CD14-positive monocyte (primary cell): Measurements from ENCODE around the gene ZMYND10. TPM values are rescaled to one million over a fixed set of nuclear protein-coding genes. Genes with fewer than 3 reads are reported as not detected.

Experiments
- DNase-seq, 3 donors: peaks; one replicate each; pipeline ENCODE4 v3.0.0-alpha.2; 2011 to 2022
- H2AFZ ChIP-seq: 2 replicates; pipeline ENCODE4 v1.6.0; 2012; ENCODE audit warnings: mild to moderate bottlenecking, low read depth, low read length, inconsistent platforms; ENCODE audit not compliant: insufficient read depth, poor library complexity, severe bottlenecking
- H3K27ac ChIP-seq, 2 donors: 1 replicate in 1 of 2; 2 replicates in 1 of 2; pipeline ENCODE4 v1.5.1; 2012 to 2013; ENCODE audit warnings: low read length in 2 of 2, control low read depth in 1 of 2, inconsistent platforms in 1 of 2, low read depth in 1 of 2, mild to moderate bottlenecking in 1 of 2
- H3K27me3 ChIP-seq, 2 donors: one replicate each; pipeline versions ENCODE4 v1.6.0 to v1.6.1; 2011 to 2013; ENCODE audit warnings: low read length in 2 of 2; ENCODE audit not compliant: control insufficient read depth in 2 of 2, insufficient read depth in 2 of 2
- H3K36me3 ChIP-seq, 2 donors: replicated peaks in 1 of 2; 1 replicate in 1 of 2; 2 replicates in 1 of 2; pipeline versions ENCODE4 v1.5.1 to v1.6.1; 2012 to 2013; ENCODE audit warnings: low read length in 2 of 2, control low read depth in 1 of 2, inconsistent platforms in 1 of 2, mild to moderate bottlenecking in 1 of 2; ENCODE audit not compliant: insufficient read depth in 2 of 2, control insufficient read depth in 1 of 2
- H3K4me1 ChIP-seq, 2 donors: 1 replicate in 1 of 2; 2 replicates in 1 of 2; pipeline versions ENCODE4 v1.5.1 to v1.6.1; 2012 to 2013; ENCODE audit warnings: low read length in 2 of 2, control low read depth in 1 of 2, inconsistent platforms in 1 of 2, mild to moderate bottlenecking in 1 of 2, moderate library complexity in 1 of 2; ENCODE audit not compliant: insufficient read depth in 2 of 2, control insufficient read depth in 1 of 2
- H3K4me2 ChIP-seq: replicated peaks from 2 replicates; pipeline ENCODE3; 2012; ENCODE audit warnings: low read length, moderate library complexity, mild to moderate bottlenecking; ENCODE audit not compliant: poor library complexity, severe bottlenecking; ENCODE audit errors: extremely low read depth
- H3K4me3 ChIP-seq, 3 experiments: fragments of 200-600 bp in 1 of 3; sonication (generic) in 1 of 3; replicated peaks in 1 of 3; 1 replicate in 2 of 3; 2 replicates in 1 of 3; pipeline ENCODE4 v1.5.1; 2011 to 2013; ENCODE audit warnings: low read length in 3 of 3, mild to moderate bottlenecking in 3 of 3, control low read depth in 2 of 3, low read depth in 2 of 3, inconsistent platforms in 1 of 3, moderate library complexity in 1 of 3
- H3K79me2 ChIP-seq: 2 replicates; pipeline ENCODE4 v1.6.0; 2012; ENCODE audit warnings: mild to moderate bottlenecking, control low read depth, inconsistent platforms, low read length, moderate library complexity; ENCODE audit not compliant: insufficient read depth
- H3K9ac ChIP-seq: 2 replicates; pipeline ENCODE4 v1.6.0; 2017; ENCODE audit warnings: low read length, mild to moderate bottlenecking; ENCODE audit not compliant: insufficient read depth, poor library complexity, severe bottlenecking
- H3K9me3 ChIP-seq, 2 donors: replicated peaks in 1 of 2; 1 replicate in 1 of 2; 2 replicates in 1 of 2; pipeline versions ENCODE4 v1.5.1 to v1.6.1; 2012 to 2013; ENCODE audit warnings: low read length in 2 of 2, control low read depth in 1 of 2; ENCODE audit not compliant: control insufficient read depth in 1 of 2, insufficient read depth in 1 of 2
- H4K20me1 ChIP-seq: 2 replicates; pipeline ENCODE4 v1.6.0; 2012; ENCODE audit warnings: mild to moderate bottlenecking, low read length, control low read depth, moderate library complexity; ENCODE audit not compliant: insufficient read depth
- H3K27ac Mint-ChIP-seq, 7 donors: one replicate each; pipeline ENCODE4 v1.8.0; 2020; ENCODE audit warnings: mild to moderate bottlenecking in 7 of 7, mixed read lengths in 7 of 7, moderate library complexity in 6 of 7, inconsistent platforms in 2 of 7
- H3K27me3 Mint-ChIP-seq, 3 donors: one replicate each; pipeline ENCODE4 v1.8.0; 2021 to 2022; ENCODE audit warnings: low read depth in 3 of 3, mild to moderate bottlenecking in 3 of 3, mixed read lengths in 3 of 3, moderate library complexity in 3 of 3, inconsistent platforms in 1 of 3
- H3K36me3 Mint-ChIP-seq, 2 donors: one replicate each; pipeline ENCODE4 v1.8.0; 2020; ENCODE audit warnings: mixed read lengths in 2 of 2, inconsistent platforms in 1 of 2, mild to moderate bottlenecking in 1 of 2
- H3K4me1 Mint-ChIP-seq: one replicate; pipeline ENCODE4 v1.8.0; 2020; ENCODE audit warnings: mild to moderate bottlenecking, mixed read lengths
- H3K4me3 Mint-ChIP-seq, 2 donors: one replicate each; pipeline ENCODE4 v1.8.0; 2020; ENCODE audit warnings: mild to moderate bottlenecking in 2 of 2, mixed read lengths in 2 of 2, moderate library complexity in 1 of 2
- H3K9me3 Mint-ChIP-seq, 7 donors: one replicate each; pipeline ENCODE4 v1.8.0; 2020 to 2022; ENCODE audit warnings: mixed read lengths in 7 of 7, mild to moderate bottlenecking in 6 of 7, moderate library complexity in 6 of 7, inconsistent platforms in 2 of 7
- CTCF ChIP-seq: fragments of 200-600 bp; IDR thresholded peaks from one replicate; pipeline ENCODE4 v1.8.0; 2022; ENCODE audit warnings: antibody characterized with exemption, mild to moderate bottlenecking
- WGBS: methylation state at CpG from one replicate; pipeline ENCODE4 v1.1.5; 2013; ENCODE audit warnings: missing lambda C conversion rate; ENCODE audit not compliant: insufficient coverage; 5-methylcytosine and 5-hydroxymethylcytosine counted together
- intact Hi-C, 2 donors: fragments of 100-400 bp; cut with micrococcal nuclease; formaldehyde crosslinking; loops; one replicate each; pipeline versions ENCODE4 v1.15.0 to v1.15.1; 2023
- polyA plus RNA-seq, 3 donors: library from polyadenylated mRNA; depleted of rRNA in 1 of 3; unstranded in 2 of 3; stranded (reverse) in 1 of 3; fragments of 300-500 nt in 2 of 3; fragments of >200 nt in 1 of 3; fragmentation: Illumina TruSeq in 2 of 3; gene quantifications; 1 replicate in 2 of 3; 2 replicates in 1 of 3; pipeline ENCODE4 v1.2.3, GENCODE V29; 2012 to 2021

Gene ZMYND10
- polyA plus RNA-seq, 3 donors: 0.12 to 1.7 (median 0.19) TPM

- no peak for TF ChIP-seq CTCF
- Histone ChIP-seq H3K27ac (no peak overlapping the region), H3K9me3 (no peaks in the 10 kb centered on the region), H2AFZ (no peak overlapping the region), H3K4me3 (no peak overlapping the region), H4K20me1 (no peaks in the 10 kb centered on the region), H3K4me2 (no peak overlapping the region), H3K27me3 (peaks cover 0 to 10% of the 10 kb centered on the region in 2 donors), H3K9ac (no peak overlapping the region), H3K4me1 (peaks cover 13 to 15% of the 10 kb centered on the region in 2 donors), H3K79me2 (no peaks in the 10 kb centered on the region), H3K36me3 (no peaks in the 10 kb centered on the region)
- Mint-ChIP-seq H3K27me3 (peaks cover 12 to 30% (median 16%) of the 10 kb centered on the region in 3 donors), H3K36me3 (no peaks in the 10 kb centered on the region), H3K4me3 (no peak overlapping the region), H3K4me1 (peaks cover 10% of the 10 kb centered on the region), H3K27ac (no peak overlapping the region), H3K9me3 (no peaks in the 10 kb centered on the region)
- intact Hi-C loops: no loop called here
- no peak for DNase-seq
- WGBS: 83% methylated on average over 9 of the region's 9 CpGs
Measured at GRCh38 chr3:50369012-50369670, 23.6 kb upstream of the ZMYND10 start.

- WGBS: 100% methylated on average over 1 of the region's 5 CpGs
- Histone ChIP-seq H3K4me1 (peaks cover 13 to 15% of the 10 kb centered on the region in 2 donors), H3K27me3 (peaks cover 0 to 12% of the 10 kb centered on the region in 2 donors), H3K9ac (no peak overlapping the region), H4K20me1 (no peaks in the 10 kb centered on the region), H3K27ac (no peak overlapping the region), H3K36me3 (no peaks in the 10 kb centered on the region), H3K4me3 (peak overlapping the region in 1 of 3 experiments; percentile 77), H3K79me2 (no peaks in the 10 kb centered on the region), H2AFZ (peak overlapping the region; percentile 94), H3K9me3 (no peaks in the 10 kb centered on the region), H3K4me2 (peak overlapping the region; percentile 91)
- Mint-ChIP-seq H3K9me3 (peaks cover 0 to 3% (median 0%) of the 10 kb centered on the region in 7 donors), H3K4me1 (peaks cover 13% of the 10 kb centered on the region), H3K36me3 (no peaks in the 10 kb centered on the region), H3K4me3 (peak overlapping the region; percentile 77 to 87), H3K27me3 (peaks cover 11 to 30% (median 14%) of the 10 kb centered on the region in 3 donors), H3K27ac (peak overlapping the region in 3 of 7 donors; percentile 11 to 72 (median 66))
- intact Hi-C loops: no loop called here
- no peak for DNase-seq
- no peak for TF ChIP-seq CTCF
Measured at GRCh38 chr3:50365842-50366220, 20.3 kb upstream of the ZMYND10 start.
